Spleen (tissue), 11 donors: ENCODE data around the gene LDHA. TPM values are rescaled to one million over a fixed set of nuclear protein-coding genes. Genes with fewer than 3 reads are reported as not detected.

ENCODE experiments used
- DNase-seq: peaks from one replicate; pipeline ENCODE4 v3.0.0-alpha.2; 2020
- H3K27ac ChIP-seq, 8 donors: fragments of 200-600 bp; sonication (generic) in 7 of 8; 1 replicate in 4 of 8; 2 replicates in 4 of 8; pipeline versions ENCODE4 v1.5.0 to v1.8.0; 2016 to 2021; ENCODE audit warnings: inconsistent platforms in 4 of 8, mild to moderate bottlenecking in 4 of 8, moderate library complexity in 1 of 8
- H3K27me3 ChIP-seq, 7 donors: fragments of 200-600 bp; sonication (generic) in 6 of 7; replicated peaks in 1 of 7; 1 replicate in 4 of 7; 2 replicates in 3 of 7; pipeline versions ENCODE4 v1.5.0 to v1.8.0; 2016 to 2021; ENCODE audit warnings: inconsistent platforms in 3 of 7, mild to moderate bottlenecking in 1 of 7
- H3K36me3 ChIP-seq, 6 donors: fragments of 200-600 bp; sonication (generic) in 5 of 6; 1 replicate in 4 of 6; 2 replicates in 2 of 6; pipeline versions ENCODE4 v1.5.0 to v1.8.0; 2016 to 2021; ENCODE audit warnings: inconsistent platforms in 2 of 6
- H3K4me1 ChIP-seq, 6 donors: fragments of 200-600 bp; sonication (generic) in 5 of 6; 1 replicate in 3 of 6; 2 replicates in 3 of 6; pipeline versions ENCODE4 v1.5.0 to v1.8.0; 2016 to 2021; ENCODE audit warnings: inconsistent platforms in 3 of 6
- H3K4me3 ChIP-seq, 8 donors: fragments of 200-600 bp; sonication (generic) in 7 of 8; 1 replicate in 4 of 8; 2 replicates in 4 of 8; pipeline versions ENCODE4 v1.5.0 to v1.8.0; 2016 to 2021; ENCODE audit warnings: inconsistent platforms in 4 of 8, mild to moderate bottlenecking in 4 of 8, moderate library complexity in 2 of 8
- H3K9me3 ChIP-seq, 8 donors: fragments of 200-600 bp; sonication (generic) in 7 of 8; 1 replicate in 4 of 8; 2 replicates in 4 of 8; pipeline versions ENCODE4 v1.5.0 to v1.8.0; 2016 to 2021; ENCODE audit warnings: inconsistent platforms in 4 of 8
- POLR2A ChIP-seq, 3 donors: fragments of 450-650 bp; IDR thresholded peaks; one replicate each; pipeline ENCODE4 v1.5.1; 2017; ENCODE audit warnings: antibody characterized with exemption in 3 of 3, mild to moderate bottlenecking in 1 of 3
- POLR2AphosphoS5 ChIP-seq, 3 donors: sonication (generic); formaldehyde crosslinking; IDR thresholded peaks; one replicate each; pipeline ENCODE4 v1.5.1; 2017; ENCODE audit warnings: antibody characterized with exemption in 3 of 3
- WGBS, 5 donors: extraction: QIAGEN DNeasy Blood & Tissue Kit in 3 of 5; methylation state at CpG; one replicate each; pipeline versions ENCODE4 v1.1.5 to v1.1.7; 2013 to 2018; 5-methylcytosine and 5-hydroxymethylcytosine counted together
- intact Hi-C: fragments of 100-400 bp; cut with DNase I; formaldehyde crosslinking; loops from one replicate; pipeline ENCODE4 v1.15.0; 2023; ENCODE audit warnings: low total_unique reads
- polyA plus RNA-seq, 3 donors: library from polyadenylated mRNA; stranded (reverse); fragments of 200-250 nt; gene quantifications; one replicate each; pipeline ENCODE4 v1.2.1, GENCODE V29; 2013
- total RNA-seq, 7 donors: library from RNA; depleted of rRNA in 3 of 7; stranded (reverse); fragments of >200 nt in 3 of 7; fragmentation: NEBNext Ultra II Directional in 4 of 7; extraction: Animal tissue kit (Norgen Biotek cat#: 25700) in 4 of 7; gene quantifications; one replicate each; pipeline versions ENCODE4 v1.1.0 to v1.2.1, GENCODE V29; 2016 to 2021
- TF ChIP-seq, protein P1 (sequence below), 11 experiments: fragments of 200-600 bp in 7 of 11; fragments of 450-650 bp in 4 of 11; sonication (generic) in 4 of 11; IDR thresholded peaks in 8 of 11; conservative IDR thresholded peaks in 3 of 11; 1 replicate in 7 of 11; 2 replicates in 4 of 11; pipeline versions ENCODE4 v1.4.0 to v1.8.0; 2016 to 2021; ENCODE audit warnings: antibody characterized with exemption in 11 of 11, inconsistent platforms in 4 of 11, mild to moderate bottlenecking in 1 of 11
- donor health status: healthy with polysubstance abuse.
- donor health status: DM: no; HTN: no; CAD: no; lungs with moderate emphysema.
- donor health status: DM: no; HTN: no; CAD: no.
- donor health status: Bipolar disorder and iron deficiency.
- donor health status: healthy.
- donor health status: DM: no; HTN: no; CAD: no.
- donor health status: DM: yes; HTN: yes; CAD: no.

Gene LDHA
- total and polyA plus RNA-seq, 10 donors = 139 to 415 (median 257) TPM

- intact Hi-C loops = no loop called here
- no peak overlapping the region for H3K27ac ChIP-seq
- no peak for DNase-seq
- no peaks in the 10 kb centered on the region for H3K27me3 ChIP-seq
- no peak overlapping the region for H3K4me3 ChIP-seq
- no peaks in the 10 kb centered on the region for H3K4me1 ChIP-seq
- H3K9me3 ChIP-seq = no peaks in the 10 kb centered on the region
- no peaks in the 10 kb centered on the region for H3K36me3 ChIP-seq
- TF ChIP-seq POLR2AphosphoS5 (IDR thresholded peaks at IDR 0.05) (no peak), POLR2A (IDR thresholded peaks at IDR 0.05) (no peak)
- TF ChIP-seq, protein P1, sequence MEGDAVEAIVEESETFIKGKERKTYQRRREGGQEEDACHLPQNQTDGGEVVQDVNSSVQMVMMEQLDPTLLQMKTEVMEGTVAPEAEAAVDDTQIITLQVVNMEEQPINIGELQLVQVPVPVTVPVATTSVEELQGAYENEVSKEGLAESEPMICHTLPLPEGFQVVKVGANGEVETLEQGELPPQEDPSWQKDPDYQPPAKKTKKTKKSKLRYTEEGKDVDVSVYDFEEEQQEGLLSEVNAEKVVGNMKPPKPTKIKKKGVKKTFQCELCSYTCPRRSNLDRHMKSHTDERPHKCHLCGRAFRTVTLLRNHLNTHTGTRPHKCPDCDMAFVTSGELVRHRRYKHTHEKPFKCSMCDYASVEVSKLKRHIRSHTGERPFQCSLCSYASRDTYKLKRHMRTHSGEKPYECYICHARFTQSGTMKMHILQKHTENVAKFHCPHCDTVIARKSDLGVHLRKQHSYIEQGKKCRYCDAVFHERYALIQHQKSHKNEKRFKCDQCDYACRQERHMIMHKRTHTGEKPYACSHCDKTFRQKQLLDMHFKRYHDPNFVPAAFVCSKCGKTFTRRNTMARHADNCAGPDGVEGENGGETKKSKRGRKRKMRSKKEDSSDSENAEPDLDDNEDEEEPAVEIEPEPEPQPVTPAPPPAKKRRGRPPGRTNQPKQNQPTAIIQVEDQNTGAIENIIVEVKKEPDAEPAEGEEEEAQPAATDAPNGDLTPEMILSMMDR (IDR thresholded peaks at IDR 0.05 in 8 of 11, conservative IDR thresholded peaks at IDR 0.05 in 3 of 11) = no peak
- 95 to 98% (median 96%) methylated on average over 2 of the region's 2 CpGs for WGBS, 5 donors
These were observed 19.4 kb upstream of the LDHA start for GRCh38 chr11:18374956-18375355.

DNA sequence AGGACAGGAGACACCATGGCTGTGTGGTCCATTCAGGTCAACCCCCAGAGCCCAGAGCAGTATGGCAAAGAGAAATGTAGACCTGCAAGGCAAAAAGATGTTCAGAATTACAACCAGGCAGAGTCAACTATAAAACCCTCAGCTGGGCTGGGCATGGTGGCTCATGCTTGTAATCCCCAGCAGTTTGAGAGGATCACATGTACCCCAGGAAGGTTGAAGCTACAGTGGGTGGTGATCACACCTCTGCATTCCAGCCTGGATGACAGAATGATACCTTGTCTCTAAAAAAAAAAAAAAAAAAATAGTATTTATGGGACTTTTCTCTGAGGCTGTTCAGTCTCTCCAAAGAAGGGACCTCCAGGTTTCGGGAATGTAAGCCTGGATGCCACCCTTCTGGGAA is 18.4 kb upstream of the LDHA start:
- Histone ChIP-seq H3K4me1 (no peaks in the 10 kb centered on the region), H3K36me3 (no peaks in the 10 kb centered on the region), H3K27me3 (no peaks in the 10 kb centered on the region), H3K4me3 (no peak overlapping the region), H3K27ac (no peak overlapping the region), H3K9me3 (no peaks in the 10 kb centered on the region)
- intact Hi-C loops = no loop called here
- TF ChIP-seq POLR2AphosphoS5 (IDR thresholded peaks at IDR 0.05) (no peak), POLR2A (IDR thresholded peaks at IDR 0.05) (no peak)
- TF ChIP-seq, protein P1 (IDR thresholded peaks at IDR 0.05 in 8 of 11, conservative IDR thresholded peaks at IDR 0.05 in 3 of 11) = no peak
- no peak for DNase-seq
- 93 to 100% (median 94%) methylated on average over 1 of the region's 1 CpG for WGBS, 5 donors

GRCh38 chr11:18379201-18379600 is 15.2 kb upstream of the LDHA start:
- no peak overlapping the region for H3K27ac ChIP-seq
- TF ChIP-seq POLR2AphosphoS5 (IDR thresholded peaks at IDR 0.05) (no peak), POLR2A (IDR thresholded peaks at IDR 0.05) (no peak)
- TF ChIP-seq, protein P1 (IDR thresholded peaks at IDR 0.05 in 8 of 11, conservative IDR thresholded peaks at IDR 0.05 in 3 of 11) = no peak
- peaks cover 17 to 20% (median 17%) of the 10 kb centered on the region in 6 donors for H3K4me1 ChIP-seq
- intact Hi-C loops = no loop called here
- H3K9me3 ChIP-seq = no peaks in the 10 kb centered on the region
- no peak for DNase-seq
- WGBS, 5 donors = 47 to 94% (median 68%) methylated on average over 2 of the region's 2 CpGs
- no peaks in the 10 kb centered on the region for H3K36me3 ChIP-seq
- H3K27me3 ChIP-seq = no peaks in the 10 kb centered on the region
- H3K4me3 ChIP-seq = no peak overlapping the region

DNA sequence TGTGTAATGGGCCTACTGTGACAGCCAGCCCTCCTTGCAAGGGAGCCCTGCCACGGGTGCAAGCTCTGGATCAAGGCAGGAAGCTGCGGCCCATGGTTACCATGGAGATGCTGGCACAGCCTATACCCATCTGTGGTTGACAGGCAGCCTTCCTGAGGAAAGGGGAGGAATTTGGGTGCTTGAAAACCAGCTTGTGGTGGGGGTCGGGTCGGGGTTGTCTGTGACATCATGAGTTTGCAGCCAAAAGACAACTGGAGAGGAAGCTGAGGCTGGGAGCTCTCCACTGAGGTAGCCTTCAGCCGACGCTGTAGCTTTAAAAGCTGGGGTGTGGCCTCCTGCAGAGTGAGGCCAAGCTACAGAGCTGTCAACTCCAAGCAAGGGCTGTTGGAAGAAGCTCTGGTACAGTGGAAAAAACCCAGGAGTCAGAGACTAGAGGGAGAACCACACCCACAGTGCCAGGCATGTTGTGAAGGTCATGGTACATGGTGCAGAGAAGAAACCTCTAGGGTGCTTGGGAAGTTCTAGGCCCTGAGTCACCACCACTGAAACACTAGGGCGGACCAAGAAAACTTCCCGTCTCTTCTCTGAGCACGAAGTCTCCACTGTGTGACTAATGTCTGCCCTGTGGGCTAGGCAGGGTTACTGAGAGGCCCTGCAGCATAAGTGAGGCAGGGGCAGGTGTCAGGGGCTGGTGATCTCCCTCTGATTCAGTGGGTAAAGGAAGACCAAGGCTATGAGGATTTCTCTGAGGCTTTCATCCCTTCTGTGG is 10.8 kb upstream of the LDHA start:
- peak overlapping the region in 1 of 8 donors; percentile 24 for H3K4me3 ChIP-seq
- peak overlapping the region; percentile 77 to 97 (median 93) for H3K27ac ChIP-seq
- H3K27me3 ChIP-seq = no peaks in the 10 kb centered on the region
- WGBS, 5 donors = 1 to 6% (median 3%) methylated on average over 9 of the region's 9 CpGs
- peak; percentile 87 for DNase-seq
- no peaks in the 10 kb centered on the region for H3K9me3 ChIP-seq
- H3K4me1 ChIP-seq = peaks cover 21 to 40% (median 28%) of the 10 kb centered on the region in 6 donors
- no peaks in the 10 kb centered on the region for H3K36me3 ChIP-seq
- TF ChIP-seq POLR2A (IDR thresholded peaks at IDR 0.05) (no peak), POLR2AphosphoS5 (IDR thresholded peaks at IDR 0.05) (peak in 1 of 3 donors; percentile 31)
- TF ChIP-seq, protein P1 (IDR thresholded peaks at IDR 0.05 in 8 of 11, conservative IDR thresholded peaks at IDR 0.05 in 3 of 11) = no peak
- intact Hi-C loops = no loop called here
